Body of pancreas (tissue), 4 donors: Measurements from ENCODE around the gene ST3GAL4.

Source experiments
- POLR2A ChIP-seq, 3 donors: fragments of 450-650 bp; IDR thresholded peaks; one replicate each; pipeline ENCODE4 v1.6.1; 2016; ENCODE audit warnings: antibody characterized with exemption in 3 of 3, mild to moderate bottlenecking in 2 of 3
- TF ChIP-seq, protein P1 (sequence below), 7 experiments: fragments of 450-650 bp in 4 of 7; fragments of 200-600 bp in 3 of 7; sonication (generic) in 3 of 7; IDR thresholded peaks; one replicate each; pipeline ENCODE4 v1.5.1; 2016 to 2019; ENCODE audit warnings: antibody characterized with exemption in 7 of 7

DNA sequence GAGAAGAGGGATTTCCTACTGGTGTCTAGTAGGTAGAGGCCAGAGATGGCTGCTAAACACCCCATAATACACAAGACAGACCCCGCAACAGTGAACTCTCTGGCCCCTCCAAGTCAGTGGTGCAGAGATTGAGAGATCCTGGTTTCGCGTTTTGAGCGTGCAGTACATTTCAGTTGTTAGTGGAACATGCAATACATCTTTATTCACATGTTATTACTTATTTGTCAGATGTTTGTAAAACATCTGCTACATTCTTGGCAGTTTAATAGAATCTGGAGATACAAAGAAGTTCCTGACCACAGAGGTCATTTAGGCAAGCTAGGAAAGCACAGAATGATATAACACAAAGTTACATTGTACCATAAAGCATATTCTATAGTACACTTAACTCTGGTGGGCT is 41.5 kb downstream of the ST3GAL4 start:
- no peak for TF ChIP-seq POLR2A (IDR thresholded peaks at IDR 0.05)
- TF ChIP-seq, protein P1, sequence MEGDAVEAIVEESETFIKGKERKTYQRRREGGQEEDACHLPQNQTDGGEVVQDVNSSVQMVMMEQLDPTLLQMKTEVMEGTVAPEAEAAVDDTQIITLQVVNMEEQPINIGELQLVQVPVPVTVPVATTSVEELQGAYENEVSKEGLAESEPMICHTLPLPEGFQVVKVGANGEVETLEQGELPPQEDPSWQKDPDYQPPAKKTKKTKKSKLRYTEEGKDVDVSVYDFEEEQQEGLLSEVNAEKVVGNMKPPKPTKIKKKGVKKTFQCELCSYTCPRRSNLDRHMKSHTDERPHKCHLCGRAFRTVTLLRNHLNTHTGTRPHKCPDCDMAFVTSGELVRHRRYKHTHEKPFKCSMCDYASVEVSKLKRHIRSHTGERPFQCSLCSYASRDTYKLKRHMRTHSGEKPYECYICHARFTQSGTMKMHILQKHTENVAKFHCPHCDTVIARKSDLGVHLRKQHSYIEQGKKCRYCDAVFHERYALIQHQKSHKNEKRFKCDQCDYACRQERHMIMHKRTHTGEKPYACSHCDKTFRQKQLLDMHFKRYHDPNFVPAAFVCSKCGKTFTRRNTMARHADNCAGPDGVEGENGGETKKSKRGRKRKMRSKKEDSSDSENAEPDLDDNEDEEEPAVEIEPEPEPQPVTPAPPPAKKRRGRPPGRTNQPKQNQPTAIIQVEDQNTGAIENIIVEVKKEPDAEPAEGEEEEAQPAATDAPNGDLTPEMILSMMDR (IDR thresholded peaks at IDR 0.05), result no peak
